Ureter (tissue), 1 donor: ENCODE measurements around the gene MPIG6B. TPM values are rescaled to one million over a fixed set of nuclear protein-coding genes. Genes with fewer than 3 reads are reported as not detected.

Experiments used
- DNase-seq: peaks from one replicate; pipeline ENCODE4 v3.0.0-alpha.2; 2020; ENCODE audit warnings: low spot score
- total RNA-seq: library from RNA; stranded (reverse); gene quantifications from one replicate; pipeline ENCODE4 v1.2.4, GENCODE V29; 2023
- donor health status: DM: yes; HTN: yes; CAD: no.

The MPIG6B gene
- total RNA-seq = 0.26 TPM

GRCh38 chr6:31723245-31723979 lies at the start of gene MPIG6B:
Gene MPIG6B (plus strand): TSS chr6:31723373. CDS start chr6:31723384, 11 bp downstream.
- no peak for DNase-seq

- DNase-seq = no peak
Measured at GRCh38 chr6:31676322-31676903, 46.8 kb upstream of the MPIG6B start.

- no peak for DNase-seq
Measured at GRCh38 chr6:31676904-31677303, 46.3 kb upstream of the MPIG6B start.

GRCh38 chr6:31677955-31678354 lies 45.2 kb upstream of the MPIG6B start:
- DNase-seq = no peak

GRCh38 chr6:31680226-31681134 lies 42.7 kb upstream of the MPIG6B start, which contains the start of gene LY6G5C:
Gene LY6G5C (minus strand): TSS chr6:31681067. CDS start chr6:31680373, 694 bp downstream.
- DNase-seq = peak; percentile 89

GRCh38 chr6:31681135-31681671 lies 42.0 kb upstream of the MPIG6B start:
- DNase-seq = no peak

- no peak for DNase-seq
Measured at GRCh38 chr6:31683591-31683990, 39.6 kb upstream of the MPIG6B start.

GRCh38 chr6:31686483-31686882 lies 36.7 kb upstream of the MPIG6B start:
- DNase-seq = no peak

GRCh38 chr6:31687321-31687720 lies 35.9 kb upstream of the MPIG6B start:
- DNase-seq = no peak

GRCh38 chr6:31687860-31688693 lies 35.1 kb upstream of the MPIG6B start:
- DNase-seq = no peak

- DNase-seq = no peak
Measured at GRCh38 chr6:31689249-31690110, 33.7 kb upstream of the MPIG6B start.

GRCh38 chr6:31690231-31691077 lies 32.7 kb upstream of the MPIG6B start:
- DNase-seq = no peak

- DNase-seq = no peak
Measured at GRCh38 chr6:31691078-31691463, 32.1 kb upstream of the MPIG6B start.

- DNase-seq = no peak
Measured at GRCh38 chr6:31691564-31692108, 31.5 kb upstream of the MPIG6B start.

- no peak for DNase-seq
Measured at GRCh38 chr6:31692353-31692752, 30.8 kb upstream of the MPIG6B start.

GRCh38 chr6:31692886-31693285 lies 30.3 kb upstream of the MPIG6B start:
- no peak for DNase-seq

- DNase-seq = no peak
Measured at GRCh38 chr6:31693535-31693934, 29.6 kb upstream of the MPIG6B start.

GRCh38 chr6:31697555-31697954 lies 25.6 kb upstream of the MPIG6B start:
- no peak for DNase-seq
